GM12878 (cell line): Measurements from ENCODE around the gene DDX50. TPM values are rescaled to one million over a fixed set of nuclear protein-coding genes. Genes with fewer than 3 reads are reported as not detected.

Experiments used
- ATAC-seq: fragments of 200-7000 bp; cut with Tn5 transposase; 3 replicates; pipeline ENCODE4 v1.9.1; 2020; ENCODE audit warnings: mild to moderate bottlenecking, moderate library complexity
- BruUV-seq: library from RNA; stranded (reverse); fragments of 400-500 nt; replicated peaks from 2 replicates; lab custom pipeline; 2021; lab: Mats Ljungman, UMichigan
- CTCF ChIA-PET: fragments of 300-600 bp; sonication (Branson Sonifier 250); formaldehyde crosslinking; extraction: SDS; loops from one replicate; lab custom pipeline; 2021; ENCODE audit warnings: inconsistent platforms; lab: Yijun Ruan, JAX
- POLR2A ChIA-PET: fragments of 350-600 bp; formaldehyde crosslinking; extraction: SDS; loops from one replicate; lab custom pipeline; 2021; ENCODE audit warnings: inconsistent platforms; lab: Charles Lee
- RAD21 ChIA-PET: fragments of 300-600 bp; sonication (Branson Sonifier 250); formaldehyde crosslinking; loops from one replicate; lab custom pipeline; 2023; ENCODE audit warnings: antibody characterized with exemption; ENCODE audit not compliant: unreplicated experiment; lab: Charles Lee
- SMC1A ChIA-PET: fragments of 300-600 bp; sonication (Branson Sonifier 250); formaldehyde crosslinking; loops from one replicate; lab custom pipeline; 2023; ENCODE audit not compliant: unreplicated experiment, uncharacterized antibody; lab: Charles Lee
- DNase-seq: peaks from one replicate; pipeline ENCODE4 v3.0.0-alpha.2; 2011; ENCODE audit warnings: low read depth, low spot score
- FAIRE-seq: peaks from 3 replicates; lab custom pipeline; 2011; peaks lifted over from hg19 to GRCh38; lab: Jason Lieb, UNC
- H2AFZ ChIP-seq: 2 replicates; pipeline ENCODE4 v1.6.0; 2011; ENCODE audit warnings: low read depth, low read length, control low read depth; ENCODE audit not compliant: control insufficient read depth
- H3K27ac ChIP-seq: 2 replicates; pipeline ENCODE4 v1.5.1; 2011; ENCODE audit warnings: control low read depth; ENCODE audit not compliant: control insufficient read depth, insufficient read depth
- H3K27me3 ChIP-seq, 2 experiments: replicated peaks in 1 of 2; 2 replicates each; pipeline versions ENCODE4 v1.6.0 to v1.6.1; 2011; ENCODE audit warnings: low read length in 1 of 2; ENCODE audit not compliant: control insufficient read depth in 2 of 2, insufficient read depth in 2 of 2
- H3K36me3 ChIP-seq, 2 experiments: 2 replicates each; pipeline ENCODE4 v1.5.1; 2011; ENCODE audit warnings: low read length in 1 of 2; ENCODE audit not compliant: control insufficient read depth in 2 of 2, insufficient read depth in 2 of 2
- H3K4me1 ChIP-seq: 2 replicates; pipeline ENCODE4 v1.6.1; 2011; ENCODE audit warnings: mild to moderate bottlenecking, low read length, moderate library complexity, mixed read lengths; ENCODE audit not compliant: control insufficient read depth, insufficient read depth
- H3K4me2 ChIP-seq: 2 replicates; pipeline ENCODE4 v1.6.0; 2011; ENCODE audit warnings: control low read depth; ENCODE audit not compliant: control insufficient read depth, insufficient read depth
- H3K4me3 ChIP-seq: fragments of 200-600 bp; sonication (generic); 2 replicates; pipeline ENCODE4 v1.5.1; 2016
- H3K79me2 ChIP-seq: 2 replicates; pipeline ENCODE4 v1.6.0; 2011; ENCODE audit warnings: low read length; ENCODE audit not compliant: control insufficient read depth, insufficient read depth
- H3K9ac ChIP-seq: 2 replicates; pipeline ENCODE4 v1.8.0; 2011; ENCODE audit warnings: low read length, control low read depth, mixed read lengths; ENCODE audit not compliant: control insufficient read depth, insufficient read depth
- H3K9me3 ChIP-seq: replicated peaks from 3 replicates; pipeline ENCODE4 v1.5.1; 2011; ENCODE audit warnings: mild to moderate bottlenecking, low read length; ENCODE audit not compliant: control insufficient read depth, insufficient read depth
- H4K20me1 ChIP-seq: 2 replicates; pipeline ENCODE4 v1.6.0; 2011; ENCODE audit not compliant: control insufficient read depth, insufficient read depth
- BACH1 ChIP-seq: fragments of 450-650 bp; IDR thresholded peaks from 2 replicates; pipeline ENCODE4 v1.6.1; 2017; ENCODE audit warnings: mild to moderate bottlenecking, borderline replicate concordance
- BMI1 ChIP-seq: fragments of 450-650 bp; IDR thresholded peaks from 2 replicates; pipeline ENCODE4 v1.6.1; 2016; ENCODE audit warnings: mild to moderate bottlenecking, moderate library complexity, borderline replicate concordance
- CHD1 ChIP-seq: IDR thresholded peaks from 2 replicates; pipeline ENCODE4 v1.6.1; 2012; ENCODE audit warnings: low read depth, low read length, improper control_type of control experiment
- GABPA ChIP-seq: IDR thresholded peaks from 2 replicates; pipeline ENCODE4 v1.6.1; 2014; ENCODE audit warnings: antibody characterized with exemption, low read depth, mild to moderate bottlenecking, inconsistent platforms
- GATAD2B ChIP-seq: fragments of 450-650 bp; conservative IDR thresholded peaks from 2 replicates; pipeline ENCODE4 v1.6.1; 2017; ENCODE audit warnings: low read depth, mild to moderate bottlenecking, moderate library complexity
- HDAC6 ChIP-seq: fragments of 200-600 bp; sonication (generic); IDR thresholded peaks from one replicate; pipeline ENCODE4 v1.8.0; 2017; ENCODE audit warnings: antibody characterized with exemption; ENCODE audit not compliant: unreplicated experiment
- JUNB ChIP-seq: IDR thresholded peaks from 2 replicates; pipeline ENCODE4 v1.6.1; 2016; ENCODE audit warnings: antibody characterized with exemption, mild to moderate bottlenecking
- MEF2B ChIP-seq: fragments of 450-650 bp; IDR thresholded peaks from 2 replicates; pipeline ENCODE4 v1.6.1; 2018; ENCODE audit warnings: mild to moderate bottlenecking, moderate library complexity; ENCODE audit not compliant: partially characterized antibody, poor library complexity, severe bottlenecking
- NR2C1 ChIP-seq: fragments of 450-650 bp; IDR thresholded peaks from 2 replicates; pipeline ENCODE4 v1.6.1; 2017; ENCODE audit warnings: antibody characterized with exemption, mild to moderate bottlenecking, moderate library complexity
- RAD51 ChIP-seq: fragments of 450-650 bp; IDR thresholded peaks from 2 replicates; pipeline ENCODE4 v1.6.1; 2016; ENCODE audit warnings: moderate library complexity, mild to moderate bottlenecking, inconsistent platforms
- RBBP5 ChIP-seq: fragments of 200-600 bp; sonication (generic); conservative IDR thresholded peaks from 2 replicates; pipeline ENCODE4 v1.6.1; 2016
- SIX5 ChIP-seq: IDR thresholded peaks from 2 replicates; pipeline ENCODE4 v1.6.1; 2011; ENCODE audit warnings: mild to moderate bottlenecking, low read depth, low read length, moderate library complexity; ENCODE audit not compliant: severe bottlenecking
- SREBF1 ChIP-seq: IDR thresholded peaks from 2 replicates; pipeline ENCODE4 v1.6.1; 2012; ENCODE audit warnings: mild to moderate bottlenecking, low read length
- SRF ChIP-seq, 2 experiments: IDR thresholded peaks; 2 replicates each; pipeline ENCODE4 v1.6.1; 2011; ENCODE audit warnings: low read depth in 2 of 2, low read length in 2 of 2, mild to moderate bottlenecking in 1 of 2, moderate library complexity in 1 of 2
- SUZ12 ChIP-seq: fragments of 200-600 bp; sonication (generic); IDR thresholded peaks from one replicate; pipeline ENCODE4 v1.6.1; 2018; ENCODE audit warnings: antibody characterized with exemption, mild to moderate bottlenecking; ENCODE audit not compliant: unreplicated experiment
- TBL1XR1 ChIP-seq: IDR thresholded peaks from 2 replicates; pipeline ENCODE4 v1.6.1; 2012; ENCODE audit warnings: low read depth, low read length, improper control_type of control experiment
- TCF7 ChIP-seq: IDR thresholded peaks from 2 replicates; pipeline ENCODE4 v1.6.1; 2014; ENCODE audit warnings: antibody characterized with exemption, borderline replicate concordance
- YBX1 ChIP-seq: fragments of 450-650 bp; IDR thresholded peaks from 2 replicates; pipeline ENCODE4 v1.6.1; 2016; ENCODE audit warnings: antibody characterized with exemption
- WGBS: methylation state at CpG from one replicate; pipeline ENCODE4 v1.1.6; 2016; ENCODE audit warnings: low lambda C conversion rate; ENCODE audit not compliant: insufficient replicate concordance, insufficient coverage; ENCODE audit errors: missing lambda C conversion rate; 5-methylcytosine and 5-hydroxymethylcytosine counted together
- in situ Hi-C: fragments of 300-500 bp; cut with MboI; formaldehyde crosslinking; loops from 9 replicates; pipeline ENCODE4 v1.14.3; 2018; ENCODE audit warnings: mixed read lengths
- intact Hi-C: fragments of 100-400 bp; cut with micrococcal nuclease; formaldehyde crosslinking; loops from one replicate; pipeline ENCODE4 v1.14.2; 2022; ENCODE audit not compliant: unreplicated experiment
- polyA plus RNA-seq, 11 experiments: library from polyadenylated mRNA; depleted of rRNA in 4 of 11; unstranded in 6 of 11; stranded (reverse) in 5 of 11; fragments of >200 nt; fragmentation: Nextera tagmentation in 4 of 11; fragmentation: Illumina TruSeq in 1 of 11; extraction: Ambion mirVana in 4 of 11; extraction: Trizol in 1 of 11; gene quantifications; 1 replicate in 1 of 11; 2 replicates in 10 of 11; pipeline versions ENCODE4 v1.2.1 to v1.2.3, GENCODE V29; 2011 to 2016; ENCODE audit warnings: inconsistent platforms in 2 of 11, missing spikeins in 2 of 11, low read depth in 1 of 11
- total RNA-seq, 4 experiments: library from RNA; depleted of rRNA in 3 of 4; stranded (reverse); fragments of >200 nt in 3 of 4; fragmentation: Illumina TruSeq in 1 of 4; extraction: Trizol in 1 of 4; gene quantifications; 2 replicates each; pipeline versions ENCODE4 v1.2.1 to v1.2.3, GENCODE V29; 2013 to 2021
- TF ChIP-seq, protein P1 (sequence below): IDR thresholded peaks from 2 replicates; pipeline ENCODE4 v1.6.1; 2012; ENCODE audit warnings: low read depth, low read length, improper control_type of control experiment
- TF ChIP-seq, protein P2 (sequence below): fragments of 450-650 bp; formaldehyde crosslinking; IDR thresholded peaks from 2 replicates; pipeline ENCODE4 v1.4.0; 2022; ENCODE audit warnings: mild to moderate bottlenecking, moderate library complexity
- TF ChIP-seq, protein P3 (sequence below): IDR thresholded peaks from 2 replicates; pipeline ENCODE4 v1.6.1; 2012; ENCODE audit warnings: low read depth, low read length, improper control_type of control experiment

The DDX50 gene
- total and polyA plus RNA-seq, 10 of the 15 experiments (the other 5 are each of a cell fraction or from before 2014, with no cell fraction given): 24.9 to 52.0 (median 36.8) TPM

DNA sequence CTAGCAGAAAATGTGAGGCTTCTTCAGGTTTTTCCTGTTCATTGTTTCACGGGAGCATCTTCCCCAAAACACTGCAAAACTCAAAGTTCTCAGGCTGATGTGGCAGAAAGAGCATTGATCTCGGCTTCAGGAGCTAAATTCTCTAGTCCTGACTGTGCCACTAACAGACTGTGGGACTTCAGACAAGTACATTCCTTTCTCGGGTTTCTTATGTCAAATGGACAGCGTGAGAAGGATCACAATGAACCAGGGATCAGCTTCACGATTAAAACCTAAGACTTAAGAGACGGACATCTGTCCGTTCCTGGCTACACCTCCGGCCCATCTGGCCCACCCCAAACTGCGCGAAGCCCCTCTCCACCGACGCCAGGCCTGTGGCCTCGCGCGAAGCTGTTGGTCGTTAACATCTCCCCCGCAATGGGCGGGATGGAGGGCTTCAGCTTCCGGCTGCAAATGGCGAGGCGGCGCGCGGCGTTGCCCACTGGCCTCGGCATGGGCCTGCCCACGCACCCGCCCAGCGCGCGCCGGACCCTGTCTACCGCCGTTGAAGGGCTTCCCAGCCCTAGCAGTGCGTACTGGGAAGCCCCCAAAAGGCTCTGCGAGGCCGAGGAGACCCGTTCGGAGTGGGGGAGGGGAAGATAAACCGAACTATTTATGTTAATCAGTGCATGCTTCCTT, 549 bp upstream of the DDX50 start:
- 0 out of 4 replicates have a peak, but pooled peaks cover 0 to 2% of the 10 kb centered on the region in 2 experiments for H3K36me3 ChIP-seq
- H3K4me1 ChIP-seq: peaks cover 3% of the 10 kb centered on the region; the same call in 1 of the 2 replicates
- peaks cover 34% of the 10 kb centered on the region for H3K79me2 ChIP-seq
- RAD21 ChIA-PET: interaction anchor here (0.9 to 1.6 kb wide), 3 partner anchors 73 to 688 kb away, joined by 3 to 4 read pairs (median 4); partner anchors contain the start of gene STOX1
- BruUV-seq: TSS peak; percentile 98
- H3K4me3 ChIP-seq: peak overlapping the region; percentile 42
- WGBS: 13% methylated on average over 39 of the region's 40 CpGs
- ATAC-seq (peak; percentile 62), DNase-seq (peak; percentile 13), FAIRE-seq (peak; percentile 81)
- peak overlapping the region; percentile 92 for H3K4me2 ChIP-seq
- SMC1A ChIA-PET: interaction anchor here (0.8 to 1.1 kb wide), 3 partner anchors 8 to 472 kb away, joined by 3 to 5 read pairs (median 3); no protein-coding TSS in a partner anchor
- H4K20me1 ChIP-seq: no peaks in the 10 kb centered on the region
- peak overlapping the region; percentile 96 for H3K9ac ChIP-seq
- H2AFZ ChIP-seq: peak overlapping the region; percentile 88
- in situ Hi-C loops: no loop called here
- peak overlapping the region; percentile 95 for H3K27ac ChIP-seq
- POLR2A ChIA-PET: interaction anchor here (1.2 to 1.4 kb wide), 2 partner anchors 55 to 350 kb away, joined by 3 to 6 read pairs; partner anchors contain the start of gene DDX21
- CTCF ChIA-PET: interaction anchor here (1.2 to 2.3 kb wide), 3 partner anchors 55 to 350 kb away, joined by 5 to 7 read pairs (median 6); partner anchors contain the start of gene DDX21
- intact Hi-C loops: loop anchor here (2.0 to 10.0 kb wide), 3 partner anchors 374 to 686 kb away; partner anchors contain the start of genes HNRNPH3, PBLD and SLC25A16
- H3K27me3 ChIP-seq: no peaks in the 10 kb centered on the region
- H3K9me3 ChIP-seq: no peaks in the 10 kb centered on the region
- TF ChIP-seq CHD1: no peak
- no peak for TF ChIP-seq GABPA
- no peak for TF ChIP-seq BMI1
- peak; percentile 34 for TF ChIP-seq GATAD2B
- TF ChIP-seq HDAC6: no peak
- TF ChIP-seq NR2C1: no peak
- no peak for TF ChIP-seq RAD51
- no peak for TF ChIP-seq YBX1
- no peak for TF ChIP-seq MEF2B
- TF ChIP-seq, protein P1, sequence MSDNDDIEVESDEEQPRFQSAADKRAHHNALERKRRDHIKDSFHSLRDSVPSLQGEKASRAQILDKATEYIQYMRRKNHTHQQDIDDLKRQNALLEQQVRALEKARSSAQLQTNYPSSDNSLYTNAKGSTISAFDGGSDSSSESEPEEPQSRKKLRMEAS: peak; percentile 30
- TF ChIP-seq TCF7: no peak
- no peak for TF ChIP-seq JUNB
- no peak for TF ChIP-seq SRF (IDR thresholded peaks at IDR 0.05; ENCODE audit: low read depth in 2 of 2, low read length in 2 of 2)
- TF ChIP-seq TBL1XR1: no peak
- TF ChIP-seq, protein P2, sequence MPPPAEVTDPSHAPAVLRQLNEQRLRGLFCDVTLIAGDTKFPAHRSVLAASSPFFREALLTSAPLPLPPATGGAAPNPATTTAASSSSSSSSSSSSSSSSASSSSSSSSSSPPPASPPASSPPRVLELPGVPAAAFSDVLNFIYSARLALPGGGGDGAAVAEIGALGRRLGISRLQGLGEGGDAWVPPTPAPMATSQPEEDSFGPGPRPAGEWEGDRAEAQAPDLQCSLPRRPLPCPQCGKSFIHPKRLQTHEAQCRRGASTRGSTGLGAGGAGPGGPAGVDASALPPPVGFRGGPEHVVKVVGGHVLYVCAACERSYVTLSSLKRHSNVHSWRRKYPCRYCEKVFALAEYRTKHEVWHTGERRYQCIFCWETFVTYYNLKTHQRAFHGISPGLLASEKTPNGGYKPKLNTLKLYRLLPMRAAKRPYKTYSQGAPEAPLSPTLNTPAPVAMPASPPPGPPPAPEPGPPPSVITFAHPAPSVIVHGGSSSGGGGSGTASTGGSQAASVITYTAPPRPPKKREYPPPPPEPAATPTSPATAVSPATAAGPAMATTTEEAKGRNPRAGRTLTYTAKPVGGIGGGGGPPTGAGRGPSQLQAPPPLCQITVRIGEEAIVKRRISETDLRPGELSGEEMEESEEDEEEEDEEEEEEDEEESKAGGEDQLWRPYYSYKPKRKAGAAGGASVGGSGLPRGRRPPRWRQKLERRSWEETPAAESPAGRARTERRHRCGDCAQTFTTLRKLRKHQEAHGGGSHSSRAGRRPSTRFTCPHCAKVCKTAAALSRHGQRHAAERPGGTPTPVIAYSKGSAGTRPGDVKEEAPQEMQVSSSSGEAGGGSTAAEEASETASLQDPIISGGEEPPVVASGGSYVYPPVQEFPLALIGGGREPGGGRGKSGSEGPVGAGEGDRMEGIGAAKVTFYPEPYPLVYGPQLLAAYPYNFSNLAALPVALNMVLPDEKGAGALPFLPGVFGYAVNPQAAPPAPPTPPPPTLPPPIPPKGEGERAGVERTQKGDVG (CRISPR knock-in tag): no peak
- no peak for TF ChIP-seq SUZ12
- TF ChIP-seq SREBF1: no peak
- peak; percentile 32 for TF ChIP-seq BACH1
- no peak for TF ChIP-seq RBBP5
- TF ChIP-seq SIX5: no peak
- TF ChIP-seq, protein P3, sequence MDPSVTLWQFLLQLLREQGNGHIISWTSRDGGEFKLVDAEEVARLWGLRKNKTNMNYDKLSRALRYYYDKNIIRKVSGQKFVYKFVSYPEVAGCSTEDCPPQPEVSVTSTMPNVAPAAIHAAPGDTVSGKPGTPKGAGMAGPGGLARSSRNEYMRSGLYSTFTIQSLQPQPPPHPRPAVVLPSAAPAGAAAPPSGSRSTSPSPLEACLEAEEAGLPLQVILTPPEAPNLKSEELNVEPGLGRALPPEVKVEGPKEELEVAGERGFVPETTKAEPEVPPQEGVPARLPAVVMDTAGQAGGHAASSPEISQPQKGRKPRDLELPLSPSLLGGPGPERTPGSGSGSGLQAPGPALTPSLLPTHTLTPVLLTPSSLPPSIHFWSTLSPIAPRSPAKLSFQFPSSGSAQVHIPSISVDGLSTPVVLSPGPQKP: peak; percentile 19; the same call in 1 of the 2 replicates
